A549 (cell line): Measurements from ENCODE around the gene ACAN. TPM values are rescaled to one million over a fixed set of nuclear protein-coding genes. Genes with fewer than 3 reads are reported as not detected.

Source experiments
- ATAC-seq, 2 experiments: fragments of 200-7000 bp in 1 of 2; fragments of >200 bp in 1 of 2; cut with Nextera tagmentation in 1 of 2; cut with Tn5 transposase in 1 of 2; 3 replicates each; pipeline versions ENCODE4 v1.8.0 to v1.9.1; 2018 to 2020; ENCODE audit warnings: mild to moderate bottlenecking in 1 of 2, moderate library complexity in 1 of 2
- CTCF ChIA-PET: fragments of 300-600 bp; sonication (Branson Sonifier 250); formaldehyde crosslinking; extraction: SDS; loops from one replicate; lab custom pipeline; 2021; ENCODE audit warnings: antibody characterized with exemption, inconsistent platforms; lab: Yijun Ruan, JAX
- POLR2A ChIA-PET: fragments of 350-600 bp; formaldehyde crosslinking; extraction: SDS; loops from one replicate; lab custom pipeline; 2021; ENCODE audit warnings: antibody characterized with exemption, inconsistent platforms; lab: Yijun Ruan, JAX
- DNase-seq, 2 experiments: peaks; one replicate each; pipeline versions ENCODE4 v3.0.0 to v3.0.0-alpha.2; 2011 to 2016; ENCODE audit warnings: low read depth in 1 of 2, low spot score in 1 of 2
- FAIRE-seq: peaks from 2 replicates; lab custom pipeline; 2011; peaks lifted over from hg19 to GRCh38; lab: Jason Lieb, UNC
- H3K27ac ChIP-seq, 2 experiments: fragments of >200 bp; sonication (Bioruptor Twin); formaldehyde crosslinking; 3 replicates each; pipeline ENCODE4 v1.5.1; 2016 to 2017
- H3K4me1 ChIP-seq: fragments of >200 bp; sonication (Bioruptor Twin); formaldehyde crosslinking; 3 replicates; pipeline ENCODE4 v1.6.1; 2016
- H3K4me2 ChIP-seq: fragments of >200 bp; sonication (Bioruptor Twin); formaldehyde crosslinking; 3 replicates; pipeline ENCODE4 v1.6.1; 2016
- H3K4me3 ChIP-seq: fragments of >200 bp; sonication (Bioruptor Twin); formaldehyde crosslinking; 3 replicates; pipeline ENCODE4 v1.5.1; 2016
- H3K9me3 ChIP-seq: fragments of >200 bp; sonication (Bioruptor Twin); formaldehyde crosslinking; 3 replicates; pipeline ENCODE4 v1.6.1; 2016
- EHMT2 ChIP-seq: fragments of 200-600 bp; sonication (generic); IDR thresholded peaks from 2 replicates; pipeline ENCODE4 v1.6.1; 2016; ENCODE audit warnings: antibody characterized with exemption, low read depth, mild to moderate bottlenecking, moderate library complexity
- EP300 ChIP-seq, 2 experiments: fragments of >200 bp; sonication (Bioruptor Twin); formaldehyde crosslinking; IDR thresholded peaks; 2 replicates in 1 of 2; 3 replicates in 1 of 2; pipeline ENCODE4 v1.6.1; 2016 to 2017
- FOSB ChIP-seq: fragments of 250-450 bp; sonication (Bioruptor Pico); IDR thresholded peaks from 2 replicates; pipeline ENCODE4 v1.5.0; 2020; ENCODE audit warnings: mild to moderate bottlenecking, moderate library complexity
- FOSL2 ChIP-seq, 2 experiments: fragments of 450-650 bp in 1 of 2; fragments of >200 bp in 1 of 2; sonication (Bioruptor Twin) in 1 of 2; formaldehyde crosslinking; IDR thresholded peaks; 2 replicates each; pipeline versions ENCODE4 v1.5.0 to v1.6.1; 2016 to 2020; ENCODE audit warnings: mild to moderate bottlenecking in 1 of 2, moderate library complexity in 1 of 2
- GATA3 ChIP-seq: IDR thresholded peaks from 2 replicates; pipeline ENCODE4 v1.6.1; 2012; ENCODE audit warnings: borderline replicate concordance
- HDAC2 ChIP-seq: fragments of 200-600 bp; sonication (generic); IDR thresholded peaks from 2 replicates; pipeline ENCODE4 v1.6.1; 2016
- HOXA7 ChIP-seq: fragments of 250-450 bp; sonication (Bioruptor Pico); IDR thresholded peaks from 2 replicates; pipeline ENCODE4 v1.5.0; 2020; ENCODE audit warnings: mild to moderate bottlenecking, moderate library complexity
- KDM5A ChIP-seq: fragments of 200-600 bp; sonication (generic); IDR thresholded peaks from 2 replicates; pipeline ENCODE4 v1.6.1; 2016; ENCODE audit warnings: antibody characterized with exemption, mild to moderate bottlenecking
- NFE2L2 ChIP-seq: fragments of 150-350 bp; conservative IDR thresholded peaks from 2 replicates; pipeline ENCODE4 v1.6.1; 2014; ENCODE audit warnings: low read length
- NR3C1 ChIP-seq: fragments of >200 bp; sonication (Bioruptor Twin); formaldehyde crosslinking; IDR thresholded peaks from 3 replicates; pipeline ENCODE4 v1.6.1; 2017
- POLR2AphosphoS2 ChIP-seq: conservative IDR thresholded peaks from 2 replicates; pipeline ENCODE4 v1.6.1; 2012; ENCODE audit warnings: low read length, improper control_type of control experiment, inconsistent platforms
- RAD21 ChIP-seq, 2 experiments: fragments of >200 bp in 1 of 2; sonication (Bioruptor Twin) in 1 of 2; formaldehyde crosslinking in 1 of 2; IDR thresholded peaks in 1 of 2; conservative IDR thresholded peaks in 1 of 2; 2 replicates in 1 of 2; 3 replicates in 1 of 2; pipeline ENCODE4 v1.6.1; 2012 to 2018; ENCODE audit warnings: inconsistent platforms in 1 of 2
- RFX5 ChIP-seq: fragments of 450-650 bp; IDR thresholded peaks from 2 replicates; pipeline ENCODE4 v1.7.1; 2014; ENCODE audit warnings: antibody characterized with exemption, mild to moderate bottlenecking, moderate library complexity
- SMC3 ChIP-seq: fragments of >200 bp; sonication (Bioruptor Twin); formaldehyde crosslinking; IDR thresholded peaks from 3 replicates; pipeline ENCODE4 v1.6.1; 2018; ENCODE audit warnings: inconsistent platforms
- ZFP36 ChIP-seq: fragments of 450-650 bp; IDR thresholded peaks from 2 replicates; pipeline ENCODE4 v1.6.1; 2014; ENCODE audit warnings: borderline replicate concordance; ENCODE audit not compliant: partially characterized antibody
- WGBS: methylation state at CpG from one replicate; pipeline ENCODE4 v1.1.6; 2017; ENCODE audit errors: missing lambda C conversion rate; 5-methylcytosine and 5-hydroxymethylcytosine counted together
- polyA plus RNA-seq, 4 experiments: library from polyadenylated mRNA; depleted of rRNA in 3 of 4; stranded (reverse); fragments of >200 nt; fragmentation: RNase III in 1 of 4; extraction: RNeasy Plus Mini Kit Qiagen cat#74134 plus additional on column Dnase treatment in 1 of 4; gene quantifications; 2 replicates in 3 of 4; 3 replicates in 1 of 4; pipeline ENCODE4 v1.2.3, GENCODE V29; 2011 to 2017
- TF ChIP-seq, protein P1 (sequence below): fragments of >200 bp; sonication (Bioruptor Twin); formaldehyde crosslinking; IDR thresholded peaks from 3 replicates; pipeline ENCODE4 v1.5.1; 2016
- TF ChIP-seq, protein P2 (sequence below): fragments of >200 bp; sonication (Bioruptor Twin); formaldehyde crosslinking; IDR thresholded peaks from 3 replicates; pipeline ENCODE4 v1.6.1; 2016
- TF ChIP-seq, protein P3 (sequence below): fragments of 450-650 bp; IDR thresholded peaks from 2 replicates; pipeline ENCODE4 v1.6.1; 2014; ENCODE audit warnings: antibody characterized with exemption

ACAN gene
- polyA plus RNA-seq, 2 of the 4 experiments (the other 2 are of a cell fraction): 0.01 TPM; not detected in 1

DNA sequence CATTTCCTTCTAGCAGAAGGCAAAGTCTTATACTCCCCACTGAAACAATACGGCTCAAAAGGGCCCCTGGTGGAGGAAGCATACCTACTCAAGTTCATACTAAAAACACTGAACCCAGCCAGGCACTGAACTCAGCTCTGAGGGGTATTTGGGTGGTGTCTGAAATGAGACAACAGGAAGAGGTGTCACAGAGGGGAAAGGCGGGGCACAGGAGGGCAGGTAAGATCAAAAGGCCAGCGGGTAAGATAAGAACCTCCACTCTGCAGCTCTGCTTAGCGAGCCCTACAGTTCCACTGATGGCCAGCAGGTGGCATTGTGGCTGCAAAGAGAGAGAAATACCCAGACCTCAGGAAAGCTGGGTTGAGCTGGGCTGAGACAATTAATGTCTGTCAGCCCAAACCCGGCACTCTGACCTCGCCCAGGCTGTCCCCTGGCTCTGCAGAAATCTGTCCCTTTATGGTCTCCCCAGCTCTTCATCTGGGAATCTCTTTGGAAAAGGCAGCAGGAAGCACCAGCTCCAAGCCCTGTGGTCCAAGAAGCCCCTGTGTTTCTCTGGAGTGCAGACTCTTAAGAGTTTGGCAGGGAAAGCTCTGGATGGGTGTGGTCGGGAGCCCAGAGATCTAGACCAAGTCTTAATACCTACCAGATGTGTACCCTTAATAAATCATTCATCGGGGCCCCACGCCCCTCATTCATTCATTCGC, 101.5 kb downstream of the ACAN start (continued):
- TF ChIP-seq, protein P1, sequence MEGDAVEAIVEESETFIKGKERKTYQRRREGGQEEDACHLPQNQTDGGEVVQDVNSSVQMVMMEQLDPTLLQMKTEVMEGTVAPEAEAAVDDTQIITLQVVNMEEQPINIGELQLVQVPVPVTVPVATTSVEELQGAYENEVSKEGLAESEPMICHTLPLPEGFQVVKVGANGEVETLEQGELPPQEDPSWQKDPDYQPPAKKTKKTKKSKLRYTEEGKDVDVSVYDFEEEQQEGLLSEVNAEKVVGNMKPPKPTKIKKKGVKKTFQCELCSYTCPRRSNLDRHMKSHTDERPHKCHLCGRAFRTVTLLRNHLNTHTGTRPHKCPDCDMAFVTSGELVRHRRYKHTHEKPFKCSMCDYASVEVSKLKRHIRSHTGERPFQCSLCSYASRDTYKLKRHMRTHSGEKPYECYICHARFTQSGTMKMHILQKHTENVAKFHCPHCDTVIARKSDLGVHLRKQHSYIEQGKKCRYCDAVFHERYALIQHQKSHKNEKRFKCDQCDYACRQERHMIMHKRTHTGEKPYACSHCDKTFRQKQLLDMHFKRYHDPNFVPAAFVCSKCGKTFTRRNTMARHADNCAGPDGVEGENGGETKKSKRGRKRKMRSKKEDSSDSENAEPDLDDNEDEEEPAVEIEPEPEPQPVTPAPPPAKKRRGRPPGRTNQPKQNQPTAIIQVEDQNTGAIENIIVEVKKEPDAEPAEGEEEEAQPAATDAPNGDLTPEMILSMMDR: peak; percentile 99
- TF ChIP-seq HOXA7 (CRISPR knock-in tag): no peak
- TF ChIP-seq, protein P2, sequence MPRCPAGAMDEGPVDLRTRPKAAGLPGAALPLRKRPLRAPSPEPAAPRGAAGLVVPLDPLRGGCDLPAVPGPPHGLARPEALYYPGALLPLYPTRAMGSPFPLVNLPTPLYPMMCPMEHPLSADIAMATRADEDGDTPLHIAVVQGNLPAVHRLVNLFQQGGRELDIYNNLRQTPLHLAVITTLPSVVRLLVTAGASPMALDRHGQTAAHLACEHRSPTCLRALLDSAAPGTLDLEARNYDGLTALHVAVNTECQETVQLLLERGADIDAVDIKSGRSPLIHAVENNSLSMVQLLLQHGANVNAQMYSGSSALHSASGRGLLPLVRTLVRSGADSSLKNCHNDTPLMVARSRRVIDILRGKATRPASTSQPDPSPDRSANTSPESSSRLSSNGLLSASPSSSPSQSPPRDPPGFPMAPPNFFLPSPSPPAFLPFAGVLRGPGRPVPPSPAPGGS: no peak
- peak; percentile 97 for TF ChIP-seq RAD21 (conservative IDR thresholded peaks at IDR 0.05 in 1 of 2, IDR thresholded peaks at IDR 0.05 in 1 of 2)
- peak; percentile 98 for TF ChIP-seq SMC3
- TF ChIP-seq EHMT2: no peak
- TF ChIP-seq KDM5A: no peak
- no peak for TF ChIP-seq NFE2L2
- TF ChIP-seq RFX5: no peak

DNA sequence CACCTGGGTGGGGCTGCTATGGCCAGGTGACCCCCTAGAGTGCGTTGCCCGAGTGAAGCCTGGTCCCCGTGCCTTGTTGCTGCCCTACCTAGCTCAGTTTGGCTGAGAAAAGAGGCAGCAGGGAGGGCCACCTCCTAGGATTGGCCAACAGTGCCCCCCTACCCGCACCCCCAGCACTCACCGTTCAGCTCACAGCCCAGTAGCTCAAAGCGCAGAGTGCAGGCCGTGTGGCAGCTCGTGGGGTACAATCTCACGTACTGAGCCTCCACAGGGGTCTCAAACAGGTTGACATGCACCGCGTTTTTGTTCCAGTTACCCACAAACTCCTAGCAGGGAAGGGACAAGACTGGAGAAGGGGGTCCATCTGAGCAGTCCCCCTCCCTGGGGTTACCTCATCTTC, 102.3 kb downstream of the ACAN start:
- DNase-seq (no peak), FAIRE-seq (no peak), ATAC-seq (peak in 1 of 2 experiments; percentile 1; a peak in 1 of 6 replicates)
- Histone ChIP-seq H3K4me2 (peak overlapping the region; percentile 52), H3K27ac (peak overlapping the region; percentile 49 to 71; a peak in 5 of 6 replicates), H3K4me1 (peaks cover 30% of the 10 kb centered on the region), H3K4me3 (no peak overlapping the region), H3K9me3 (no peaks in the 10 kb centered on the region)
- ChIA-PET POLR2A (interaction anchor here (0.5 to 2.2 kb wide), 5 partner anchors 8 to 133 kb away, joined by 3 to 16 read pairs (median 10); partner anchors contain the start of genes HAPLN3 and MFGE8), CTCF (interaction anchor here (0.7 to 32.8 kb wide), 37 partner anchors 11 to 368 kb away, joined by 3 to 851 read pairs (median 8); partner anchors contain the start of genes HAPLN3 and MFGE8)
- TF ChIP-seq ZFP36: no peak
- WGBS: 79% methylated on average over 9 of the region's 11 CpGs

DNA sequence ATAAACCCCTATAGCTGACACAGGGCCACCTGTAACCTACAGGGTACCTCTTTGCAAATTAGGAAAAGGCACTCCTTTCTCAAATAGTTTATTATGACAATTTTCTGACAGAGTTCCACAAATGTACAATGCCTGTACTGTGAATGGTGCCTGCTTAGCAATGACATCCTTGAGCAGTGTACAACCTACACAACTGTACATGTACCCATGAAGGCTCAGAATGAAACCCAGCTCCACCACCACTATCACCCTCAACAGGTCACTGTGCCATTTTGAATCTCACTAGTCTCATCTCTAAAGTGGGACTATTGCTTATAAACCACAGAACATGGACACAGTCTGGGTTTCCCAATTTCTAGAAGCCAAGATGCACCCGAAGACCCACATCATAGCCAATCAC, 102.9 kb downstream of the ACAN start:
- DNase-seq (no peak), ATAC-seq (no peak), FAIRE-seq (no peak)
- Histone ChIP-seq H3K4me3 (no peak overlapping the region), H3K4me2 (no peak overlapping the region), H3K4me1 (peaks cover 32% of the 10 kb centered on the region), H3K9me3 (no peaks in the 10 kb centered on the region), H3K27ac (peak overlapping the region in 1 of 2 experiments; percentile 71; a peak in 2 of 6 replicates)
- 95% methylated on average over 1 of the region's 1 CpG for WGBS
- POLR2A ChIA-PET: no interaction called here
- CTCF ChIA-PET: interaction anchor here (0.6 to 32.8 kb wide), 15 partner anchors 11 to 289 kb away, joined by 3 to 851 read pairs (median 57); partner anchors contain the start of genes HAPLN3 and MFGE8
- no peak for TF ChIP-seq HDAC2
- TF ChIP-seq RFX5: no peak
- TF ChIP-seq POLR2AphosphoS2: no peak
- TF ChIP-seq, protein P1: no peak
- TF ChIP-seq SMC3: no peak
- TF ChIP-seq ZFP36: no peak
- no peak for TF ChIP-seq EP300 (IDR thresholded peaks at IDR 0.05)
- no peak for TF ChIP-seq GATA3
- no peak for TF ChIP-seq FOSB (CRISPR knock-in tag)
- TF ChIP-seq, protein P2: no peak
- TF ChIP-seq KDM5A: no peak
- TF ChIP-seq RAD21 (conservative IDR thresholded peaks at IDR 0.05 in 1 of 2, IDR thresholded peaks at IDR 0.05 in 1 of 2): no peak
- no peak for TF ChIP-seq FOSL2 (IDR thresholded peaks at IDR 0.05)
- no peak for TF ChIP-seq FOSL2 (CRISPR knock-in tag; IDR thresholded peaks at IDR 0.05)
- TF ChIP-seq NR3C1: no peak
- TF ChIP-seq EHMT2: no peak
- TF ChIP-seq, protein P3, sequence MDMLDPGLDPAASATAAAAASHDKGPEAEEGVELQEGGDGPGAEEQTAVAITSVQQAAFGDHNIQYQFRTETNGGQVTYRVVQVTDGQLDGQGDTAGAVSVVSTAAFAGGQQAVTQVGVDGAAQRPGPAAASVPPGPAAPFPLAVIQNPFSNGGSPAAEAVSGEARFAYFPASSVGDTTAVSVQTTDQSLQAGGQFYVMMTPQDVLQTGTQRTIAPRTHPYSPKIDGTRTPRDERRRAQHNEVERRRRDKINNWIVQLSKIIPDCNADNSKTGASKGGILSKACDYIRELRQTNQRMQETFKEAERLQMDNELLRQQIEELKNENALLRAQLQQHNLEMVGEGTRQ: no peak
- TF ChIP-seq, all 56 proteins: peak for 0
